HG03439 (cell line): ENCODE data around the gene KCTD12.
"Not testable (repeated sequence)": the region's sequence is repeated elsewhere in the genome, so short reads cannot be mapped to it uniquely, and the experiment has no call there.

Source experiments
- ATAC-seq: cut with Tn5 transposase; IDR thresholded peaks from one replicate; pipeline ENCODE4 v1.9.1; 2021; ENCODE audit warnings: mild to moderate bottlenecking, moderate library complexity; ENCODE audit not compliant: unreplicated experiment

KCTD12 gene

DNA sequence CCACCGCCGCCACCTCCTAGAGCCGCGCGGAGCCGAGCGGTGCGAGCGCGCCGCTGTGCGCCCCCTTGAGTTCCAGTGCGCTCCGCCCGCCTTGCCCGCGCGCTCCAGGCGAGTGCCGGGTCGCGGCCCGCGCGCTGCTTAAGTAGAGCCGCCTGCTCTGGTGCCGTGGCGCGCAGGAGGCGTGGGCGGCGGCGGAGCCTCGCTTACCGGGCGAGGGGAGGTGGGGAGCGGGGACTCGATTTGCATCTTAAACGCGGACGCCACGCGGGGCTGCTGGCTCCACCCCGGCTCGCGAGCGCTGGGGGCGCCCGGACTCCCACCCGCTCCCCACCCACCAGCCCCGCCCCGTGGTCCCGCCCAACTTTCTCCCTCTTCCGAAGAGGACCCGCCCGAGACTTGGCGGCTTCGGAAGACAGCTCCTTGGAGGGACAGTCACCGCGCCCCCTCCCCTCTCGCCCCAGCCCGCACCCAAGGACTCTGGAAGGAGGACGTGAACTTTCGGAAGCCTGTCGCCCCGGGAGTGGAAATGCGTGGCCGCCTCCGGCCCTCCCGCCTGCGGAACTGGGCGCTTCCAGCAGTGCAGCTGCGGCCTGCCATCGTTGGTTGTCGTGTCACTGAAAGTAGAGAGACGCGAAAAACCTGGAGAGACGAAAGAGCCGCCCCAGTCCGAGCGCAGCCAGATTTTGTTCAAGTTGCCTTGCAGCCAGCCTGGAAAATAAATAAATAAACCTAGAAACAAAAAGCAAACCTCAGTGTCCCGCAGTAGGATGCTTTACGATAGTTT is at the start of gene KCTD12:
KCTD12 (minus strand) TSS at position 114 of the 784 bp plus-strand sequence. CDS start 257 bp downstream, outside the sequence.
- ATAC-seq = peak; percentile 76

- no peak for ATAC-seq
Observed at GRCh38 chr13:76934671-76935070, 48.5 kb upstream of the KCTD12 start.

DNA sequence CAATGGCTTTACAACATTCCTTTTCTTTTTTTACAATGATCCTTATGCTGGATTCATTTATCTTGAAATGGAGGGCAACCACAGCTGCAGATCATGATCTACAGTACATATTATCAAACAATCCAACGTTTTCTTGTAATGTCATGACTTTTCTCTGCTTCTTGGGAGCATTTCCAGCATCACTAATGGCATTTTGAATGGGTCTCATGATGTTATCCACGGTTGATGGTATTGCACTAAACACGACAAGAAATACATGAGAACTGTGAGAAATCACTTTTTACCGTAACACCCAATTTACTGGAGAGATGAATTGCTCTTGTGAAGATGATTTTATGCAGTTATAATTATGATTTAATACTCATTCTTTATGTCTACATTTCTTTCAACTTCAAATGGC is 45.9 kb upstream of the KCTD12 start:
- no peak for ATAC-seq

- ATAC-seq = no peak
Observed at GRCh38 chr13:76929851-76930374, 43.7 kb upstream of the KCTD12 start.

GRCh38 chr13:76929320-76929719 is 43.1 kb upstream of the KCTD12 start:
- no peak for ATAC-seq

DNA sequence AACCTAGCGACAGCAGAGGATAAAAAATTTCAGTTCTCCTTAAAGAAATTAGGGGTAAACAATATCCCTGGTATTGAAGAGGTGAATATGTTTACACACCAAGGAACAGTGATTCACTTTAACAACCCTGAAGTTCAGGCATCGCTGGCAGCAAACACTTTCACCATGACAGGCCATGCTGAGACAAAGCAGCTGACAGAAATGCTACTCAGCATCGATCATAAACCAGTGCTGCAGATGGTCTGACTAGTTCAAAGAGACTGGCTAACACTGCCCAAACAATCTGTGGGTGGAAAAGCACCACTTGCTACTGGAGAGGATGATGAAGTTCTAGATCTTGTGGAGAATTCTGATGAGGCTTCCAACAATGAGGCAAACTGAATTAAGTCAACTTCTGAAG is 42.3 kb upstream of the KCTD12 start:
- no peak for ATAC-seq

DNA sequence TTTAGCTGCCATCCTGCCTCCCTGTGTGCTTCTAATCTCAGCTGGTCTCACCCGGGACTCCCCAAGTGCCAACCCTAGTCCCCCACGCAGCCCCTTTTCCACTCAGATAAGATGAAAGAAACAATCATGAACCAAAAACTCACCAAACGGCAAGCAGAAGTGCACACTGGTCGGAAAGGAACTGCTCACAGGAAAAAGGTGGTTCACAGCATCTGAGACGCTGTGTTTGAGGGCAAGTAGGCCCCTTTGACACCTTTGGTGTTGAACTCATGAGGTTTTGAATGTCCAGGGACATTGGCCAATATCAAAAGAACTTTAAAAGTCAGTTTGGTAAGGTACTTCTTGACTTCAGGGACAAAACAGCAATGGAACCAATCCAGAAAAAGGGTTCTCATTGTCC is 41.8 kb upstream of the KCTD12 start:
- no peak for ATAC-seq

GRCh38 chr13:76925115-76925514 is 38.9 kb upstream of the KCTD12 start:
- no peak for ATAC-seq

- no peak for ATAC-seq
Observed at GRCh38 chr13:76921516-76921915, 35.3 kb upstream of the KCTD12 start.

- not testable (repeated sequence) for ATAC-seq
Observed at GRCh38 chr13:76917755-76918481, 31.7 kb upstream of the KCTD12 start.

DNA sequence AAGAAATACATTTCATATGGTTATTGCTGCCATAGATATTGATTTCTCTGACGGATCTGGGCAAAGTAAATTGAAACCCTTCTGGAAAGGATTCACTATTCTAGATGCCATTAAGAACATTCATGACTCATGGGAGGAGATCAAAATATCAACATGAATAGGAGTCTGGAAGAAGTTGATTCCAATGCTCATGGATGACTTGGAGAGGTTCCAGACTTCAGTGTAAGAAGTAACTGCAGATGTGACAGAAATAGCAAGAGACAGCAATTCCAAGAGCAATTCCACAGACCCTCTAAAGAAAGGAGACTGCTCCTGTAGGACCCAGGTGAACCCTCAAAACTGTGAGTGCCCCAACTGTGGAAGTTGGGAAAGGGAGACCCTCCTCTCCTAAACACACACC is 30.9 kb upstream of the KCTD12 start:
- no peak for ATAC-seq

DNA sequence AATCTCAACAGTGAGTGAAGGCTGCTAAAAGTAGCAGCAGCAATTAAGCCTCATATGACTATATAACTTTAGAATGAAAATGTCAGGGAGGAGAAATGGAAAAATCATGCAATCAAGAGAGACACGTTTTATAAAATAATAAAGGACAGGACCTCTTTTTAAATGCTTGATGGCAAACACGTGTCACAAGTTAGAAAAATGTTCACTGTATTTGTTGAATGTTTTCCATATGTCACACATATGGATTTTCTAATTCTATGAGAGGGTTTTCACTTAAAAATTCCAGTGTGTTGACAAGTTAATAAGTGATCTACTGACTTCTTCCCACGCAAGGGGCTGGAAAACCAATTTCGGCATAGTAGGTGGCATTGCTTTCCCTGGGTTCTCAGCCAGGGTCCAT is 27.7 kb upstream of the KCTD12 start:
- no peak for ATAC-seq

GRCh38 chr13:76912476-76912875 is 26.3 kb upstream of the KCTD12 start:
- ATAC-seq = no peak

GRCh38 chr13:76904507-76904906 is 18.3 kb upstream of the KCTD12 start:
- no peak for ATAC-seq

DNA sequence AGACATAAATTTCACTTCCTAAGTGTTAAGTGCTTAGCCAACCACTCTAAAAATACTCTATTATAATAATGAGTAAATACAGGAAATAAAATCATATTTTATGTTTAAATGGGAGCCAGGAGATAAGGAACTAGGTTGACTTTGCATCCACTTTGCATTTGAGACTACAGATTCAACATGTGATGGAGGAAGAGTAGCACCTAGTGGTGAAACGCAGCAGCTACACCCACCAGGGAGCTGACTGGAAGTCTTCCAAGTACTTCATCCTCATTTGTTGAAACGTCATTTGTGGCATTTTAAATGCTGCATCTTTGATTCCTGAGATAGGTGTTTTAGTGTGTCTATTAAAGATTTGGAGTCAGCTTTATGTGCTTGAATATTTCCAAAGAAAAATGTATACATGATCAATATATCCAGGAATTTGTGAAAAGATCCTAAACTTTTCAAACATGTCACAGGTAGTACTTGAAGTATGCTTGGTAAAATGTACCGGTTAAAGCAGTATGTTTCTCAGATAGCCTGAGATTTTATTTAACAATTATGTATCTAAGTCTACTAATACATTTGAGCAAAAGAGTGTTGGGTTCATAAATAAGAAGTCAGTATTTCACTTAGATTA is 17.4 kb upstream of the KCTD12 start:
- peak; percentile 90 for ATAC-seq

- not testable (repeated sequence) for ATAC-seq
Observed at GRCh38 chr13:76899066-76899465, 12.9 kb upstream of the KCTD12 start.

- not testable (repeated sequence) for ATAC-seq
Observed at GRCh38 chr13:76897171-76897570, 11.0 kb upstream of the KCTD12 start.

GRCh38 chr13:76894401-76895110 is 8.4 kb upstream of the KCTD12 start:
- no peak for ATAC-seq

DNA sequence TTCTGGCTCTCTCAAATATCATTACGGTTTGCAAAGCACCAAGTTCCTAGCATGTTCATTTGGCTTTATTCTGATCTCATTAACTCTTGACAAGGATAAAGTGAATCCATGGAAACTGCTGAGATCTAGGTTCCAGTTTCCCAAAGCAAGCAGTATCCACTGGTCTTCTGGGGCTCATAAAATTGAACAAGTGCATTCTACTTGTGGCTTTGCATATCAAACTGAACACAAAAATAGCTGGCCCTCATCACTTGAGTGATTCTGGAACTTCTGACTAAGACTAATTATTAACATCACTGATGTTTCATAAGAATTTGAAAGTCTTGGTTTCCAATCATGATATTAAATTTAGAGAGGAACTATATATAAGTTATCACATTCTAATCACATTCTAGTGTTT is 6.3 kb upstream of the KCTD12 start:
- no peak for ATAC-seq

GRCh38 chr13:76890021-76890420 is 3.8 kb upstream of the KCTD12 start:
- no peak for ATAC-seq

DNA sequence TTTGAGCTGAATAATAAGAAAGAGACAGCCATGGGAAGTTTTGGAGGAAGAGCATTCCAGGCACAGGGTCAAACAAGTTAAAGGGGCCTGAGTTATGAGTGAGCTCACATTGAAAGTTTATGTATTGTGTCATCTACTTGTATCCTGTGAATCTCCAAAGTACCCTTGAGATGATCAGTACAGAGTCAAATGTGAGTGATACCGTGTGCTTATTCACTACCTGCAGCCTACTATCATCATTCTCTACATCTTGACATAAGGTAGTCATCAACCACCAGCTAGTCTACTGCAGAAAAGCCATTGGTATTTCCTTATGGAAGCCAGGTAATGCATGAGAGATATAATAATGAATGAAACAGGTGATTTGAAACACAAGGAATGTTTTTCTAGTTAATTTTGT is 3.0 kb upstream of the KCTD12 start:
- no peak for ATAC-seq
